COLO668 (cell line): ENCODE data around the gene STOM.
A peak's percentile ranks its signal among the peaks of the same experiment; 100 is the strongest.

Experiments
- DNase-seq: peaks from one replicate; lab custom pipeline; 2025; ENCODE audit not compliant: unreplicated experiment; lab: John Stamatoyannopoulos, UW

Gene STOM

GRCh38 chr9:121350993-121351561, 19.0 kb downstream of the STOM start:
- DNase-seq: peak; percentile 12

- DNase-seq: no peak
Measured at GRCh38 chr9:121350036-121350435, 20.0 kb downstream of the STOM start.

GRCh38 chr9:121349009-121349408, 21.0 kb downstream of the STOM start:
- no peak for DNase-seq

GRCh38 chr9:121348221-121348620, 21.8 kb downstream of the STOM start:
- DNase-seq: no peak

GRCh38 chr9:121345070-121345469, 25.0 kb downstream of the STOM start:
- no peak for DNase-seq

- DNase-seq: peak; percentile 46
Measured at GRCh38 chr9:121344184-121344583, 25.9 kb downstream of the STOM start.

- DNase-seq: no peak
Measured at GRCh38 chr9:121340676-121341392, 29.2 kb downstream of the STOM start.

GRCh38 chr9:121339437-121339836, 30.6 kb downstream of the STOM start:
- no peak for DNase-seq

- DNase-seq: no peak
Measured at GRCh38 chr9:121336665-121337064, 33.4 kb downstream of the STOM start.

- DNase-seq: no peak
Measured at GRCh38 chr9:121333950-121334773, 35.9 kb downstream of the STOM start.

- DNase-seq: no peak
Measured at GRCh38 chr9:121331992-121332685, 37.9 kb downstream of the STOM start.

- no peak for DNase-seq
Measured at GRCh38 chr9:121331549-121331948, 38.5 kb downstream of the STOM start.

- DNase-seq: peak; percentile 16
Measured at GRCh38 chr9:121328876-121329681, 41.0 kb downstream of the STOM start.

GRCh38 chr9:121328476-121328875, 41.6 kb downstream of the STOM start:
- DNase-seq: no peak

GRCh38 chr9:121326901-121327613, 43.0 kb downstream of the STOM start:
- no peak for DNase-seq

GRCh38 chr9:121326130-121326838, 43.8 kb downstream of the STOM start:
- DNase-seq: no peak

GRCh38 chr9:121325387-121325786, 44.7 kb downstream of the STOM start:
- DNase-seq: no peak

- DNase-seq: no peak
Measured at GRCh38 chr9:121324755-121325154, 45.3 kb downstream of the STOM start.

GRCh38 chr9:121324316-121324715, 45.7 kb downstream of the STOM start:
- no peak for DNase-seq
